HG02588 (cell line): ENCODE data around the gene LGR4.
"Not testable (repeated sequence)": the region's sequence is repeated elsewhere in the genome, so short reads cannot be mapped to it uniquely, and the experiment has no call there.

ENCODE experiments used
- ATAC-seq: cut with Tn5 transposase; IDR thresholded peaks from one replicate; pipeline ENCODE4 v1.9.1; 2021; ENCODE audit warnings: mild to moderate bottlenecking, moderate library complexity; ENCODE audit not compliant: unreplicated experiment

The LGR4 gene

DNA sequence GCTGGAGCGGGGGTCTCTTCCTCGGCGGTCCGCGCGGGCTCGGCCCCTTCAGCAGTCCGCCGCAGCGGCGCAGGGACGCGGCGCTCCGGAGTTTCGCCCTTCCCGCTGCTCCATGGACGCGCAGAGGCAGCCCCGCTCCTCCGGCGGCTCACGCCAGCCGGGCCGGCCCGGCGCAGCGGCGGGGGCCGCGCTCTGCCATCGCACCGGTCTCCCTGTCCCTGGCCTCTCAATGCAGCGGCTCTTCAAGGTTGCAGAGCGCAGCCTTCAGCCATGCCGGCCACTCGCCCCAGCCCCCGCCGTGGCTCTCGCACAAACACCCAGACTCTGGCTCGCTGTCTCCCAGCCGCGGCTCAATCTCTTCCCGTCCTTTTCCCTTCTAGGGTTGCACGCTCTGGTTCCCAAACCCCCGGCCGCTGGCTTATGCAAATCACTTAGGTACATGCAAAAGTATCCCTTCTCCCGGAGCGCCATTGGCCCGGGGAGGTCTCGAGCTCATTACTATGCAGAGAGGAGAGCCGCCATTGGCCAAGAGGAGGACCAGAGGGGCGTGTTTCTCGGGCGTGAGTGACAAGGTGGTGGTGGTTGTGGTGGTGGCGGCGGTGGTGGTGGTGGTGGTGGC lies at the start of gene LGR4:
LGR4 (minus strand) TSS at position 393 of the 619 bp plus-strand sequence. CDS start 488 bp downstream, outside the sequence.
- peak; percentile 81 for ATAC-seq

DNA sequence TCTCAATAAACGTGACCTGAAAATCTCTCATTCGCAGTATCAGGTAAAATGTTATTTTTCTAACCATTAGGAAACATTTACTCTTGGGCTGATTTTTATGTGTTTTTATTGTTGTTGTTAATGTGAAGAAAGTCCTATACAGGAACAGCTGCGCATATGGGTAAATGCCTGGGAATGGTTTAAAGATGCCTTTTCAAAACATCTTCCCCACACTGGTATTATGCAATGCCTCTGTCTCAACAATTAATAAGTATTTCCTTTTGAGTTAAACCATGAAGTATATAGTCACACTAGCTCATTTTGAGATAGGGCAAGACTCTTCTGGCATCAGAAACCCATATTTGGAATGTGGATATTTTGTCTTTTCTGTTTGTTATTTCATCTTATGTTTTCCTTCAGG lies 47.6 kb upstream of the LGR4 start:
- ATAC-seq: no peak

- no peak for ATAC-seq
These were observed 45.9 kb upstream of the LGR4 start for GRCh38 chr11:27518518-27518917.

DNA sequence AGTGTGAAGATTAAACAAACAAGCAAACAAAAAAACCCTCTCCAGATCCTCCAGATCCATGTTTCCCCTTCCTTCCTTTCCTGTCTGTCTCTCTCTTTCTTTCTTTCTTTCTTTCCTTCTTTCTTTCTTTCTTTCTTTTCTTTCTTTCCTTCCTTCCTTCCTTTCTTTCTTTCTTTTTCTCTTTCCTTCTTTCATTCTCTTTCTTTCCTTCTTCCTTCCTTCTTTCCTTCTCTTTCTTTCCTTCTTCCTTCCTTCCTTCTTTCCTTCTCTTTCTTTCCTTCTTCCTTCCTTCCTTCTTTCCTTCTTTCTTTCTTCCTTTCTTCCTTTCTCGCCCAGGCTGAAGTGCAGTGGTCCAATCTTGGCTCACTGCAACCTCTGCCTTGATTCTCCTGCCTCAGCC lies 44.9 kb upstream of the LGR4 start:
- not testable (repeated sequence) for ATAC-seq

GRCh38 chr11:27514558-27514957 lies 42.0 kb upstream of the LGR4 start:
- no peak for ATAC-seq

DNA sequence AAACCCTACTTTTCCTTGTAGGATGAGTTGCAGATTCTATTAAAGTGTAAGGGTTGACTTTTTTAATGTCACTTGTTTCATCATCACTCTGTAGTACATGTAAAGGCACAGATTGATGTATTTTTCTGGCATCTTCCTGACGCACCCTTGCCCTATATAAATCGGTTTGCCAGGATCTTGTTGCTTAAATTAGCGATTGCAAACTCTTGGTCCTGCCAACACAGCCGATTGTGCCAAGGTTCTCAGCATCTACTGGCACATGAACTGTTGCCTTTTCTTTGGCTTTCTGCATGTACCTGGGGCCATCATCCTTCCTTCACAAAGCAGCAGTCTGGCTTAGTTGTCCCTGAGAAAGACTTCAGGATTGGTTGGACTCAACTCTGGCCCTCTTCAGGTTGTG lies 41.5 kb upstream of the LGR4 start:
- ATAC-seq: no peak

DNA sequence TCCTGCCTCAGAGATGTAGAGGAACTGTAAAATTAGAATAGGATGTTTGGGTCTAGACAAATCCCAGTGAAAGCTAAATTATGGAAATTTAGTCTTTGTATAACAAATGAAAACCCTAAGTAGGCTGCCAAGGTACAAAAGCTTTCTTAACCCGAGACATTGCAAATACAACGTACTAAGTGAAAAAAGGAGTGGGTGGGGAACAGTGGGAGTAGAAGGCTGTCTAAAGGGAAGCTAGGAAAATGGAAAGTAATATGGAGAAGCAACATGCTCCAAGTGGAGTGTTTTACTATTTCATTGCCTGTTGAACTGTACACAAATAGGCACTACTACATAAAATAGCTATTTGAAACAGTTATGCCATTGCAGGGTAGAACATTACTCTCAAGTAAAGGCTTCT lies 40.8 kb upstream of the LGR4 start:
- ATAC-seq: no peak

GRCh38 chr11:27512238-27512637 lies 39.6 kb upstream of the LGR4 start:
- ATAC-seq: no peak

- ATAC-seq: no peak
These were observed 37.3 kb upstream of the LGR4 start for GRCh38 chr11:27509908-27510307.

- ATAC-seq: no peak
These were observed 35.1 kb upstream of the LGR4 start for GRCh38 chr11:27507557-27508322.

GRCh38 chr11:27506200-27507182 lies 33.9 kb upstream of the LGR4 start, which contains the start of gene LIN7C:
Gene LIN7C (minus strand): TSS chr11:27506769. CDS start chr11:27506752, 17 bp downstream.
- peak; percentile 94 for ATAC-seq

- peak; percentile 2 for ATAC-seq
These were observed 33.2 kb upstream of the LGR4 start for GRCh38 chr11:27505781-27506180.

GRCh38 chr11:27504205-27504604 lies 31.6 kb upstream of the LGR4 start:
- no peak for ATAC-seq

DNA sequence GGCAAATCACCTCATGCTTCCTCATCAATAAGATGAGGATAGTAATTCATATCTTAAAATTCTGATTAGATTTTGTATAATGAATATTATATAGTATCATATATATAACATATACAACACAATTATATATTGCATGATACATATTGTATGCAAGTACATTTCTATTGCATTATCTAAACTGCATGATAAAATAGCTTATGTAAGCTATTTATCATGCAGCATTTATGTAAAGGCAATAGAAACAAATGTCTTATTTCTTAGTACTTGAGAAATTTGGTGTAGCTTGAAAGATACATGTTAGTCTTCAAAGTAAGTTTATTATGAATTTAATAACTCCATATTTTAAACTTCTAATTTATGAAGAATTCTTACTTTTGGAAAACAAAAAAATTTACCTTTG lies 28.5 kb upstream of the LGR4 start:
- ATAC-seq: no peak

DNA sequence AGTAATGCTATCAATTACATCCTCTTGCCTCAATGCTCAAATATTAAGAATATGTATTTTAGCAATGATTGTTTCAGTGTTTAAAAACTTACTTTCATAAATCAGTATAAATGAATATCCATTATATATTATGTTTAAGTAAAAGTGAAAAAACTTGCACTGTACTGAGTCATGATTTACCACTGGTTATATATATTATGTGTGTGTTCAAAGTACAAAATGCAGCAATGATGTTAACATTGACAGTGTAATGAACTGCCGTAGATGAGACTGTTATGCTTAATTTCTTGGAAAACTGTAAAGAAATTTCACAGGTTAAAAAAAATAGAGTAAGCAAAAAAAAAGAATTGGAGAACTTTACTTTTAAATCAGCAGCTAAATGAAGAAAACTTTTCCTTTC lies 25.3 kb upstream of the LGR4 start:
- no peak for ATAC-seq

DNA sequence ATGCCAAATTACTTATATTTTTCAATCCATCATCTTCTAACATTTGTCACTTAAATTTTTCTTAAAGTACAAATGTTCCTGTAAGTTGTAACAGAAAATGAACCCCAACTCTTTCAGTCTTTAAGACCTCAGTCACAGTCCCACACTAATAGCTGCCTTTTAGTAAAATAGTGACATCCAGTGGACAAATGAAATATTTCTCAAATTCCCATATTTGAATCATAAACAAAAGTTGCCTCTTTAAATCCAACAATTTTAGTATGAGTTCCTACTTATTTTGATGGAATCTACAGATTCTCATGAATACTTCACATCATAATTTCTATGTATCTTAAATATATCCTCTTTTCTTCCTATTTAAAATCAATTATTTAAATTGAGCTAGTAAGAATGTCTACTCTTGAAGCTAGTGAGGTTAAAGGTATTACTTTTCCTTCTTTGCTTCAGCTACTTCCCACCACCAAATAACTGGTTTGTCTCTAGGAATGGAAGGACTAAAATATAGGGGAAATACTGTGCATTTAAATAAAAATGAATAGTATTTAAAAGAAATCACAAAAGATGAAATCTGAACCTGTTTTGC lies 24.8 kb upstream of the LGR4 start:
- peak; percentile 74 for ATAC-seq

GRCh38 chr11:27496461-27496860 lies 23.9 kb upstream of the LGR4 start:
- no peak for ATAC-seq

DNA sequence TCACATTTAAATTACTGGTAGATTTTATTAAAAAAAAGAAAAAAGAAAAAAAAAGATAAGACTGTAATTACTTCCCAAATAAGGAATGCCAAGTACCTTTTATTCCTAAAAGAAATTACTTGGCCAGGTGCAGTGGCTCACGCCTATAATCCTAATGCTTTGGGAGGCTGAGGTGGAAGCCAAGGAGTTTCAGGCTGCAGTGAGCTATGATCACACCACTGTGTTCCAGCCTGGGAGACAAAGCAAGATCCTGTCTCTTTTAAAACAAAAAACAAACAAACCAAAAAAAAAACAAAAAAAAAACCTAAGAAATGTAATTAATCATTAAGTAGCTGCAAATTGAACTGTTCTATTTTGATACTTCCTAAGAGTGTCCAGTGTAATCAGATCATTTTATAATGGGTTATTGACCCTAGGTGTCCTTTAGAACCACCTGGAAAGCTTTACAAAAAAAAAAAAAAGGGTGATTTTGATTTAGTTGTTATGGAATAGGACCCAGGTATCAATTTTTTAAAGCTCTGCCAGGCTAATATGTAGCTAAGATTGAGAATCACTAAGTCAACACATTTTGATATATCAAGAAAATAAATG lies 23.2 kb upstream of the LGR4 start:
- ATAC-seq: no peak

DNA sequence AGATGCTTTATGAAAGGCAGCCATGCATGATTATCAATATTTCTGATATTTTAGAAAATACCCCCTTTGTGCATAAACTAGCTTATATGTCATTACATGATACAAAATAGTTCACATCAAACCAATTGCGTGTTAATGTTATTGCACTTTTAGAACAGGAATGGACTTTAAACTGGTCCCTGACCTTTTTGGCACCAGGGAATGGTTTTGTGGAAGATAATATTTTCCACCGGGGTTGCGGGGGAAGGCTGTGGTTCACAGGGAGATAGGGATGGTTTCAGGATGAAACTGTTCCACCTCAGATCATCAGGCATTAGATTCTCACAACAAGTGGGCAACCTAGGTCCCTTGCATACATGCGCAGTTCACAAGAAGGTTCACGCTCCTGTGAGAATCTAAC lies 16.5 kb upstream of the LGR4 start:
- no peak for ATAC-seq

DNA sequence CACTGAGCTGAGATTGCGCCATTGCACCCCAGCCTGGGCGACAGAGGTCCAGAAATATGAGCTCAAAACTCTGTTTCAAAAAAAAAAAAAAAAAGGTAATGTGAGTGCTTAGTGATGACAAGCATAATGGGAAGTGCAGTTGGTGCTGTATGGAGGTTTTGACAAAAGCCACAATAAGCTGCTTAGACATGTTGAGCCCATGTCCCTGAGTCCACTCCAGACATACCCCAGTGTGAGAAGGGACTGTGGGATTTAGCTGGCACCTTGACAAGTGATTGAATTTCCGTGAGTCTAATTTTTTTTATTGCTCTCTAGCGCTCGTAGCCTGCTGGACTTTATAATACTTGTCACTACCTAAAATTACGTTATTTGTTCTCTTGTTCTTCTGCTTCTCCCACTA lies 15.1 kb upstream of the LGR4 start:
- no peak for ATAC-seq
